Subcutaneous adipose tissue (tissue), 4 donors: Measurements from ENCODE around the gene CIITA. TPM values are rescaled to one million over a fixed set of nuclear protein-coding genes. Genes with fewer than 3 reads are reported as not detected.

ENCODE experiments used
- total RNA-seq, 4 donors: library from RNA; depleted of rRNA; stranded (reverse); fragments of >200 nt; gene quantifications; one replicate each; pipeline ENCODE4 v1.1.0, GENCODE V29; 2016
- TF ChIP-seq, protein P1 (sequence below): fragments of 450-650 bp; IDR thresholded peaks from one replicate; pipeline ENCODE4 v1.5.1; 2016; ENCODE audit warnings: low read depth, mild to moderate bottlenecking, control low read depth, antibody characterized with exemption, moderate library complexity

Gene CIITA
- total RNA-seq, 4 donors from 2014 or later: 2.8 to 65.0 (median 13.5) TPM

DNA sequence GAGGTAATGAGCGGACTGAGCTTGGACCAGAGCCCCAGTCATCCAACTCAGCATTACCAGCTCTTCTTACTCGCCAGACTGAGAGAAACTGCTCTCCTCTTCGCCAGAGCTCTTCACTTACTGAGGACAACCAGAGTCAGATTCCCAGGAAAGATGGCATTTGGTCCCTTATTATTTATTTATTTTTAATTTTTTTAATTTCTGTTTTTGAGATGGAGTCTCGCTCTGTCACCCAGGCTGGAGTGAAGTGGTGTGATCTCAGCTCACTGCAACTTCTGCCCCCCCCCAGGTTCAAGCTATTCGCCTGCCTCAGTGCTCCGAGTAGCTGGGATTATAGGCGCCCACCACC is 42.0 kb downstream of the CIITA start:
- TF ChIP-seq, protein P1, sequence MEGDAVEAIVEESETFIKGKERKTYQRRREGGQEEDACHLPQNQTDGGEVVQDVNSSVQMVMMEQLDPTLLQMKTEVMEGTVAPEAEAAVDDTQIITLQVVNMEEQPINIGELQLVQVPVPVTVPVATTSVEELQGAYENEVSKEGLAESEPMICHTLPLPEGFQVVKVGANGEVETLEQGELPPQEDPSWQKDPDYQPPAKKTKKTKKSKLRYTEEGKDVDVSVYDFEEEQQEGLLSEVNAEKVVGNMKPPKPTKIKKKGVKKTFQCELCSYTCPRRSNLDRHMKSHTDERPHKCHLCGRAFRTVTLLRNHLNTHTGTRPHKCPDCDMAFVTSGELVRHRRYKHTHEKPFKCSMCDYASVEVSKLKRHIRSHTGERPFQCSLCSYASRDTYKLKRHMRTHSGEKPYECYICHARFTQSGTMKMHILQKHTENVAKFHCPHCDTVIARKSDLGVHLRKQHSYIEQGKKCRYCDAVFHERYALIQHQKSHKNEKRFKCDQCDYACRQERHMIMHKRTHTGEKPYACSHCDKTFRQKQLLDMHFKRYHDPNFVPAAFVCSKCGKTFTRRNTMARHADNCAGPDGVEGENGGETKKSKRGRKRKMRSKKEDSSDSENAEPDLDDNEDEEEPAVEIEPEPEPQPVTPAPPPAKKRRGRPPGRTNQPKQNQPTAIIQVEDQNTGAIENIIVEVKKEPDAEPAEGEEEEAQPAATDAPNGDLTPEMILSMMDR: no peak

DNA sequence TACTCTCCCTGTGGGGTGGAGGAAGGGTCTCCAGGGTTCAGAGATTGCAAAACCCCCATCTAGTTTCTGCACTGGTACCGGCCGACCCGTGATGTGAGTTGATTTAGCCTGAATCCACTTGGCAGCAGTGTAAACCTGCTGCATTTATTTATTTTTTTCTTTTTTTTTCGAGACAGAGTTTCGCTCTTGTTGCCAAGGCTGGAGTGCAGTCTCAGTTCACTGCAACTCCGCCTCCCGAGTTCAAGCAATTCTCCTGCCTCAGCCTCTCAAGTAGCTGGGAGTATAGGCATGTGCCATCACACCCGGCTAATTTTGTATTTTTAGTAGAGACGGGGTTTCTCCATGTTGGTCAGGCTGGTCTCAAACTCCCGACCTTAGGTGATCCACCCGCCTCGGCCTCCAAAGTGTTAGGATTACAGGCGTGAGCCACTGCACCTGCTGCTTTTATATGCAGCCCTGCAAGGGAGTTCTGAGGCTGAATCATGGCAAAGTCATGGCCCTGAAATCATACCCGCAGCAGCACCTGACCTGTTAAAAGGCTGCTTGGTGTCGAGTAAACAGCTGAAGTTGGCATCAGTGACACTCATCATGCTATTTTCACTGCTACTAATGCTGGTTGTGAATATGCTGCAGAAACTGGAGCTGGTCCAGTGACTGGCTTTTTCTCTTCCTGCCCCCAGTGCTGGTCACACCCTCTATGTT is 43.9 kb downstream of the CIITA start:
- TF ChIP-seq, protein P1: no peak

DNA sequence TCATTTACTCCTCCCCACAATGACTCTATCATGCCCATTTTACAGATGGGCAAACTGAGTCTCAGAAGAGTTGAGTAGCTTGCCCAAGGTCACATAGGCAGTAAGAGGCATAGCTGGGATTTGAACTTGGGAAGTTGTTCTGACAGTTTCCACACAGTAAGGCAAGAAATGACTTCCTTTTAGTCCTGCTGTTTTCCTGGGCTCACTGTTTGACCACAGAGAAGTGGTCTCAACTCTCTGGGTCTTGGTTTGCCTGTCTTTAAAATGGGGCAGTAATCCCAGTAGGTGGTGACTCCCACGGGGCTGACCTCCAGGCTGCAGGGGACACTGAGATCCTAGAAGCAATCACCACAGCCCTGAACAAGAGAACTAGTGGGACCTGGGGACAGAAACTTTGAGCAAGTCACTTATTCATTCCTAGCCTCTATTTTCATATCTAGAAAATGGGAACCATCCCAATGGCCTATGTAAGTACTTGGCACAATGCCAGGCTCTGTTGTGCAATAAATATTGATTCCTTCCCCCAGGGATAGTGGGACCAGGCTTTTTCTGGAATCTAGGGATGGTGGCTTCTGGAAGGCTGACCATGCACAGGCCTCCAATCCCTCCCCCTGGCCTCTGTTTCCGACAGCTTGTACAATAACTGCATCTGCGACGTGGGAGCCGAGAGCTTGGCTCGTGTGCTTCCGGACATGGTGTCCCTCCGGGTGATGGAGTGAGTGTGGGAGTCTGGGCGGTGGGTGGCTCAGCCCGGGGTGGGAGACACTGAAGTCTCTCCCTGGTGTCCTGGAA is 44.7 kb downstream of the CIITA start:
- TF ChIP-seq, protein P1: no peak

DNA sequence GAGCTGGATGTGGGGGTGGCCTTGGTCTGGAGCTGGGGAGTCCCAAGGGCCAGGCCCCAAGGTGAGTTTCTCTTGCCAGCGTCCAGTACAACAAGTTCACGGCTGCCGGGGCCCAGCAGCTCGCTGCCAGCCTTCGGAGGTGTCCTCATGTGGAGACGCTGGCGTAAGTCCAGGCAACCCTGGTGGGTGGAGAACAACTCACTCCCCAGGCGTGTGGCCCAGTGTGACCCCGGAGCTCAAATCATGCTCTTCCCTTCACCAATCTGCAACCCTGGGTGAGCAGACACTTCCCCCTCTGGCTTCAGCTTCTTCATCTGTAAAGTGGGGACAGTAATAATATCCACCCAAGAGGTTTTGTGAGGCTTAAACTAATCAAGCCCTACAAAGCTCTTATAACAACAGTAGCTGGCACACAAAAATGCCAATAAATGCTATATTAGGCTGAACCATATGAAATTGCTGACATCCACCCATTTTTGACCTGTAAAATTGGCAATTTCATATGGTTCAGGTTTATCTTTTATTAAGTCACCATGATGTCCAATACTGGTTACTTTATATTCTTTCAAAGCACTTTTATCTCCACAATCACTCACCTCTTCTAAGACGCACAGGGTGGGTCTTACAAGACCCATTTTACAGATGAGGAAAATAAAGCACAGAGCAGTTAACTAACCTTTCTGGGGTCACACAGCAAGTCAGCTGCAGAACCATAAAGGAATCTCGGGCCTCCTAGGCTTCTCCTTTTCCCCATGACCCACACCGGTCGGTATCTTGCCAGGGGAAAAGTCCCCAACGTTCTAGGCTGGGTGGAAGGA is 45.5 kb downstream of the CIITA start:
- TF ChIP-seq, protein P1: no peak

DNA sequence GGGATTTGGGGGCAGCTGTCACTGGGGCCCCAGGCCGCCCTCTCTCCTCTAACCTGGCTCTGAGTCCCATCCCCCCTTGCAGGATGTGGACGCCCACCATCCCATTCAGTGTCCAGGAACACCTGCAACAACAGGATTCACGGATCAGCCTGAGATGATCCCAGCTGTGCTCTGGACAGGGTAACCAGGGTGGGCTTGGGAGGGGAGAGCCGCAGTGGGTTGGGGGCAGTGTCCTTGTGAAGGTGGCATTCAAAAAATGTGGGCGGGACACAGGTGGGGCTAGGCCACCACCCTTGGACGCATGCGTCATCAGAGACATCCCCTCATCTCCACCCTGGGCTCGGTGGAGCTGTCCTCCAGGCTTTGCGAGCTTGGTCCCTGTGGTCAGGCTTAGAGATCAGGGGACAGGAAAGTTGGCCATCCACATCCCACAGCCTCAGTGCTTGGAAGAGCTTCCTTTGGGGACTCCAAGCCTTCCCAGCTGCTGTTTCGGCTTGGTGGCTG is 46.2 kb downstream of the CIITA start:
- TF ChIP-seq, protein P1: no peak

DNA sequence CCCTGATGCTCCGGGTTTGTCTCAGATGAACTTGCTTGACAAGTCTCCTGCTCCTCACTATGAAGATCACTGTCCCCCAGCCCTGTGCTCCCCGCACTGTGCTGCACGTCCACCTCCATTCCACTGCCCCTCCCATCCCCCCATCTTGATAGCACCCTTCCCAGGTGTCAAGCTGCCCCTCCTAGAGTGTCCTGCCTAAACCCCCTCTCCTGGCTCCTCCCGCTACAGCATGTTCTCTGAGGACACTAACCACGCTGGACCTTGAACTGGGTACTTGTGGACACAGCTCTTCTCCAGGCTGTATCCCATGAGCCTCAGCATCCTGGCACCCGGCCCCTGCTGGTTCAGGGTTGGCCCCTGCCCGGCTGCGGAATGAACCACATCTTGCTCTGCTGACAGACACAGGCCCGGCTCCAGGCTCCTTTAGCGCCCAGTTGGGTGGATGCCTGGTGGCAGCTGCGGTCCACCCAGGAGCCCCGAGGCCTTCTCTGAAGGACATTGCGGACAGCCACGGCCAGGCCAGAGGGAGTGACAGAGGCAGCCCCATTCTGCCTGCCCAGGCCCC is 46.7 kb downstream of the CIITA start:
- TF ChIP-seq, protein P1: no peak
